Ovary (tissue), 9 donors: ENCODE data around the gene PARD3B. TPM values are rescaled to one million over a fixed set of nuclear protein-coding genes. Genes with fewer than 3 reads are reported as not detected.

Source experiments
- DNase-seq, 5 donors: peaks; one replicate each; pipeline ENCODE4 v3.0.0-alpha.2; 2019 to 2020
- H3K27ac ChIP-seq, 2 donors: fragments of 200-600 bp; one replicate each; pipeline versions ENCODE4 v1.5.1 to v1.8.0; 2019 to 2022
- H3K27me3 ChIP-seq: fragments of 200-600 bp; one replicate; pipeline ENCODE4 v1.8.0; 2022
- H3K36me3 ChIP-seq: fragments of 200-600 bp; sonication (generic); one replicate; pipeline ENCODE4 v1.5.1; 2019
- H3K4me1 ChIP-seq: one replicate; pipeline ENCODE4 v1.8.1; 2013; ENCODE audit warnings: mild to moderate bottlenecking, moderate library complexity; ENCODE audit not compliant: insufficient read depth
- H3K4me3 ChIP-seq: fragments of 200-600 bp; sonication (generic); one replicate; pipeline ENCODE4 v1.5.1; 2017
- H3K9me3 ChIP-seq, 2 donors: fragments of 200-600 bp in 1 of 2; sonication (generic) in 1 of 2; one replicate each; pipeline versions ENCODE4 v1.5.1 to v1.8.1; 2013 to 2019; ENCODE audit warnings: mild to moderate bottlenecking in 1 of 2, moderate library complexity in 1 of 2
- EP300 ChIP-seq: sonication (generic); formaldehyde crosslinking; IDR thresholded peaks from one replicate; pipeline ENCODE4 v1.6.1; 2017; ENCODE audit warnings: antibody characterized with exemption
- POLR2A ChIP-seq: fragments of 450-650 bp; IDR thresholded peaks from one replicate; pipeline ENCODE4 v1.6.1; 2017; ENCODE audit warnings: antibody characterized with exemption, mild to moderate bottlenecking, moderate library complexity
- whole genome bisulfite sequencing, 3 donors: extraction: QIAGEN DNeasy Blood & Tissue Kit in 1 of 3; methylation state at CpG; one replicate each; pipeline versions ENCODE4 v1.1.5 to v1.1.7; 2013 to 2017; 5-methylcytosine and 5-hydroxymethylcytosine counted together
- intact Hi-C, 4 donors: fragments of 100-400 bp; cut with DNase I; formaldehyde crosslinking; loops; one replicate each; pipeline versions ENCODE4 v1.11.0 to v1.15.1; 2022 to 2023
- polyA plus RNA-seq, 2 donors: library from polyadenylated mRNA; stranded (reverse); fragments of 200-250 nt in 1 of 2; fragments of 350-450 nt in 1 of 2; fragmentation: Illumina TruSeq in 1 of 2; extraction: RNeasy Lipid Tissue Mini Kit (QIAGEN cat#74804) in 1 of 2; gene quantifications; one replicate each; pipeline ENCODE4 v1.2.3, GENCODE V29; 2013 to 2014
- total RNA-seq, 7 donors: library from RNA; depleted of rRNA in 2 of 7; stranded (reverse); fragments of >200 nt in 2 of 7; fragmentation: NEBNext Ultra II Directional in 3 of 7; extraction: Animal tissue kit (Norgen Biotek cat#: 25700) in 3 of 7; gene quantifications; one replicate each; pipeline versions ENCODE4 v1.1.0 to v1.2.4, GENCODE V29; 2016 to 2023
- TF ChIP-seq, protein P1 (sequence below), 3 donors: fragments of 450-650 bp in 2 of 3; fragments of 200-600 bp in 1 of 3; IDR thresholded peaks; one replicate each; pipeline versions ENCODE4 v1.5.1 to v1.8.0; 2016 to 2022; ENCODE audit warnings: antibody characterized with exemption in 3 of 3, mild to moderate bottlenecking in 1 of 3
- donor health status: DM: no; HTN: no; CAD: no; lungs with moderate emphysema.
- donor health status: DM: no; HTN: no; CAD: no.
- donor health status: Bipolar disorder and iron deficiency.
- donor health status: DM: yes; HTN: yes; CAD: no.
- donor health status: DM: no; HTN: no; CAD: no.
- donor health status: DM: yes; HTN: yes; CAD: no.

The PARD3B gene
- total and polyA plus RNA-seq, 9 donors: 8.2 to 46.6 (median 28.7) TPM

DNA sequence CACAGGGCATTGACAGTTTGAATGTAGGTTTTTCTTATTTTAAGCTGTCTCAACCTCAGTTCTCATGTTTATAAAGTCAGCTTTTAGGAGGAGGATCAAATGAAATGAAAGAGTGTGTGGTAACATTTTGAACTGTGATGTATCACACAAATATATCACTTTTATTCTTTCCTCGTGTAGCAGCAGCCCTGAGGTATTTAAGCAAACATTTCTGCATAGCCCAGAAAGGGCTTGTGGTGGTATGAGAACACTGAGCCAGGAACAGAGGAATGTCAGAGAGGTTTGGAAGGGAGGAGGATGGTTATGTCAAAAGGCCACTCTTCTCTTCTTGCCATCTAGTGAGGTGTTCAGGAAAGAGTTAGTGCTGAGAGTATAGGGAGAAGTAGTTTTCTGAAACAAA lies 150.2 kb downstream of the PARD3B start:
- Histone ChIP-seq H3K27ac (no peak overlapping the region), H3K4me1 (no peaks in the 10 kb centered on the region), H3K4me3 (no peak overlapping the region), H3K36me3 (no peaks in the 10 kb centered on the region), H3K27me3 (no peaks in the 10 kb centered on the region), H3K9me3 (no peaks in the 10 kb centered on the region)
- WGBS, 3 donors: 9 to 27% (median 18%) methylated on average over 1 of the region's 1 CpG
- intact Hi-C loops: loop anchor here in 2 of 4 donors (10.0 kb wide), 2 partner anchors 371 to 979 kb away; no protein-coding TSS in a partner anchor
- no peak for DNase-seq
- TF ChIP-seq EP300 (no peak), POLR2A (no peak)
- TF ChIP-seq, protein P1, sequence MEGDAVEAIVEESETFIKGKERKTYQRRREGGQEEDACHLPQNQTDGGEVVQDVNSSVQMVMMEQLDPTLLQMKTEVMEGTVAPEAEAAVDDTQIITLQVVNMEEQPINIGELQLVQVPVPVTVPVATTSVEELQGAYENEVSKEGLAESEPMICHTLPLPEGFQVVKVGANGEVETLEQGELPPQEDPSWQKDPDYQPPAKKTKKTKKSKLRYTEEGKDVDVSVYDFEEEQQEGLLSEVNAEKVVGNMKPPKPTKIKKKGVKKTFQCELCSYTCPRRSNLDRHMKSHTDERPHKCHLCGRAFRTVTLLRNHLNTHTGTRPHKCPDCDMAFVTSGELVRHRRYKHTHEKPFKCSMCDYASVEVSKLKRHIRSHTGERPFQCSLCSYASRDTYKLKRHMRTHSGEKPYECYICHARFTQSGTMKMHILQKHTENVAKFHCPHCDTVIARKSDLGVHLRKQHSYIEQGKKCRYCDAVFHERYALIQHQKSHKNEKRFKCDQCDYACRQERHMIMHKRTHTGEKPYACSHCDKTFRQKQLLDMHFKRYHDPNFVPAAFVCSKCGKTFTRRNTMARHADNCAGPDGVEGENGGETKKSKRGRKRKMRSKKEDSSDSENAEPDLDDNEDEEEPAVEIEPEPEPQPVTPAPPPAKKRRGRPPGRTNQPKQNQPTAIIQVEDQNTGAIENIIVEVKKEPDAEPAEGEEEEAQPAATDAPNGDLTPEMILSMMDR (IDR thresholded peaks at IDR 0.05): no peak

GRCh38 chr2:204696124-204696523 lies 150.8 kb downstream of the PARD3B start:
- Histone ChIP-seq H3K4me3 (no peak overlapping the region), H3K27ac (no peak overlapping the region), H3K4me1 (no peaks in the 10 kb centered on the region), H3K36me3 (no peaks in the 10 kb centered on the region), H3K27me3 (no peaks in the 10 kb centered on the region), H3K9me3 (no peaks in the 10 kb centered on the region)
- TF ChIP-seq, protein P1 (IDR thresholded peaks at IDR 0.05): no peak
- TF ChIP-seq POLR2A (no peak), EP300 (no peak)
- 92 to 95% (median 94%) methylated on average over 5 of the region's 5 CpGs for WGBS, 3 donors
- intact Hi-C loops: loop anchor here in 2 of 4 donors (10.0 kb wide), 2 partner anchors 371 to 979 kb away; no protein-coding TSS in a partner anchor
- DNase-seq: no peak

- H3K27me3 ChIP-seq: no peaks in the 10 kb centered on the region
- no peaks in the 10 kb centered on the region for H3K9me3 ChIP-seq
- no peaks in the 10 kb centered on the region for H3K36me3 ChIP-seq
- peaks cover 2% of the 10 kb centered on the region for H3K4me1 ChIP-seq
- WGBS, 3 donors: 68 to 81% (median 72%) methylated on average over 4 of the region's 4 CpGs
- no peak overlapping the region for H3K27ac ChIP-seq
- H3K4me3 ChIP-seq: no peak overlapping the region
- intact Hi-C loops: no loop called here
- TF ChIP-seq, protein P1 (IDR thresholded peaks at IDR 0.05): no peak
- TF ChIP-seq POLR2A (no peak), EP300 (no peak)
- DNase-seq: no peak
Measured at GRCh38 chr2:204705243-204705932, 160.1 kb downstream of the PARD3B start.

DNA sequence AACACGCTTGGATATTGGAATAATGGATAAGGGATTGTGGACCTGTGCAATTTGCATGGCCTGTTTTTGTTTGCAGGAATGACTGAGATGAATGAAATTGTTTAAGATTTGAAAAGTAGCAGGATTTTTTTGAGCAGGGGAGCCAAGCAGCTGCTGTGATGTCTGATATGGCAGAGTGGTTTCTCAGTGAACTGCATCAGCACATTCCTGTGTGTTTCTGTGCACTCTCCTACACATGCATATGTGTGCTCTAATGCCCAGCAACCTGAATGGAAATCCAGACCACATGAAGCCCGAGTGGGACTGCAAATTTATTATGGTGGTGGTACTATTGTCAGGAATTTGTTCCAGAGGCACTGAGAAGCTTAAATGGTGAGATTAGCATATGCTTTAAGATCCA lies 161.7 kb downstream of the PARD3B start:
- no peak for DNase-seq
- Histone ChIP-seq H3K27me3 (no peaks in the 10 kb centered on the region), H3K36me3 (no peaks in the 10 kb centered on the region), H3K9me3 (no peaks in the 10 kb centered on the region), H3K27ac (no peak overlapping the region), H3K4me3 (no peak overlapping the region), H3K4me1 (peaks cover 2% of the 10 kb centered on the region)
- TF ChIP-seq POLR2A (no peak), EP300 (no peak)
- TF ChIP-seq, protein P1 (IDR thresholded peaks at IDR 0.05): no peak
- WGBS, 3 donors: 7 to 22% (median 20%) methylated on average over 2 of the region's 2 CpGs
- intact Hi-C loops: no loop called here
